K562 (cell line): ENCODE measurements around the gene SLC34A1. TPM values are rescaled to one million over a fixed set of nuclear protein-coding genes. Genes with fewer than 3 reads are reported as not detected.

Source experiments
- ATAC-seq: fragments of 200-7000 bp; cut with Tn5 transposase; 3 replicates; pipeline ENCODE4 v1.9.1; 2020; ENCODE audit warnings: moderate library complexity
- BruUV-seq: library from RNA; stranded (reverse); fragments of 400-500 nt; replicated peaks from 2 replicates; lab custom pipeline; 2021; lab: Mats Ljungman, UMichigan
- CTCF ChIA-PET: fragments of 300-600 bp; formaldehyde crosslinking; extraction: SDS; loops from one replicate; lab custom pipeline; 2021; ENCODE audit warnings: low intra/inter-chr PET ratio; lab: Yijun Ruan, JAX
- POLR2A ChIA-PET: fragments of 300-600, 350-650 bp; sonication (Branson Sonifier 250); formaldehyde crosslinking; extraction: SDS; loops from one replicate; lab custom pipeline; 2021; ENCODE audit warnings: antibody characterized with exemption, inconsistent platforms; lab: Yijun Ruan, JAX
- DNase-seq, 4 experiments: peaks; one replicate each; pipeline versions ENCODE4 v3.0.0 to v3.0.0-alpha.2; 2011 to 2018; ENCODE audit warnings: low spot score in 3 of 4, mixed read lengths in 3 of 4; ENCODE audit errors: extremely low read depth in 1 of 4
- FAIRE-seq: peaks from 2 replicates; lab custom pipeline; 2011; peaks lifted over from hg19 to GRCh38; lab: Jason Lieb, UNC
- H2AFZ ChIP-seq: 2 replicates; pipeline ENCODE4 v1.6.0; 2011; ENCODE audit warnings: low read depth, low read length, control low read depth, inconsistent platforms
- H3K27ac ChIP-seq: fragments of 200-600 bp; 3 replicates; pipeline ENCODE4 v1.8.0; 2011; ENCODE audit warnings: low read depth, mild to moderate bottlenecking, control low read depth, inconsistent platforms, low read length, moderate library complexity, mixed read lengths; ENCODE audit errors: extremely low read depth
- H3K27me3 ChIP-seq, 2 experiments: fragments of 300-600 bp in 1 of 2; 2 replicates in 1 of 2; 3 replicates in 1 of 2; pipeline versions ENCODE4 v1.6.0 to v1.8.0; 2011; ENCODE audit warnings: inconsistent platforms in 2 of 2, low read length in 2 of 2, mild to moderate bottlenecking in 1 of 2, mixed read lengths in 1 of 2, moderate library complexity in 1 of 2; ENCODE audit not compliant: control insufficient read depth in 2 of 2, insufficient read depth in 2 of 2
- H3K36me3 ChIP-seq: fragments of 300-600 bp; 3 replicates; pipeline ENCODE4 v1.8.0; 2011; ENCODE audit warnings: mild to moderate bottlenecking, low read length, inconsistent platforms; ENCODE audit not compliant: control insufficient read depth, insufficient read depth
- H3K4me1 ChIP-seq, 2 experiments: fragments of 200-600 bp in 1 of 2; replicated peaks in 1 of 2; 2 replicates in 1 of 2; 3 replicates in 1 of 2; pipeline versions ENCODE4 v1.5.1 to v1.8.0; 2011; ENCODE audit warnings: inconsistent platforms in 2 of 2, low read length in 2 of 2, mild to moderate bottlenecking in 1 of 2, mixed read lengths in 1 of 2, moderate library complexity in 1 of 2; ENCODE audit not compliant: control insufficient read depth in 2 of 2, insufficient read depth in 2 of 2
- H3K4me2 ChIP-seq: 2 replicates; pipeline ENCODE4 v1.6.1; 2011; ENCODE audit warnings: low read length, control low read depth, inconsistent platforms, mixed read lengths; ENCODE audit not compliant: insufficient read depth
- H3K4me3 ChIP-seq: fragments of 200-600 bp; sonication (generic), shearing (Covaris generic); 2 replicates; pipeline ENCODE4 v1.5.1; 2016; ENCODE audit warnings: control low read depth, inconsistent platforms
- H3K79me2 ChIP-seq: fragments of 200-600 bp; 3 replicates; pipeline ENCODE4 v1.8.0; 2011; ENCODE audit warnings: low read length, inconsistent platforms; ENCODE audit not compliant: control insufficient read depth, insufficient read depth
- H3K9ac ChIP-seq, 2 experiments: 2 replicates each; pipeline versions ENCODE4 v1.6.0 to v1.6.1; 2011; ENCODE audit warnings: low read depth in 2 of 2, low read length in 2 of 2, control low read depth in 1 of 2, inconsistent platforms in 1 of 2, mild to moderate bottlenecking in 1 of 2, mixed read lengths in 1 of 2; ENCODE audit not compliant: insufficient read depth in 1 of 2
- H3K9me1 ChIP-seq: one replicate; pipeline ENCODE4 v1.6.0; 2011; ENCODE audit warnings: inconsistent platforms, mild to moderate bottlenecking, low read length, moderate library complexity; ENCODE audit not compliant: control insufficient read depth, insufficient read depth
- H3K9me3 ChIP-seq: replicated peaks from 2 replicates; pipeline ENCODE4 v1.5.1; 2011; ENCODE audit warnings: low read depth, low read length, inconsistent platforms; ENCODE audit not compliant: control insufficient read depth, insufficient read depth
- H4K20me1 ChIP-seq: replicated peaks from 2 replicates; pipeline ENCODE4 v1.6.1; 2011; ENCODE audit warnings: low read length, inconsistent platforms, mixed read lengths; ENCODE audit not compliant: control insufficient read depth, insufficient read depth
- CBFB ChIP-seq: sonication (generic); formaldehyde crosslinking; IDR thresholded peaks from 2 replicates; pipeline ENCODE4 v1.4.0; 2020; ENCODE audit warnings: mild to moderate bottlenecking, missing genetic modification reagents
- CBX8 ChIP-seq: fragments of 200-600 bp; sonication (generic); IDR thresholded peaks from 2 replicates; pipeline ENCODE4 v1.6.1; 2012; ENCODE audit warnings: borderline replicate concordance, mixed run types, low read depth, mild to moderate bottlenecking, moderate library complexity, mixed read lengths, low read length, control low read depth, inconsistent platforms; ENCODE audit not compliant: poor library complexity, severe bottlenecking; ENCODE audit errors: extremely low read depth
- CHCHD3 ChIP-seq: fragments of 250-450 bp; sonication (Bioruptor Pico); IDR thresholded peaks from 2 replicates; pipeline ENCODE4 v2.1.2; 2022; ENCODE audit warnings: mild to moderate bottlenecking
- CHD1 ChIP-seq: fragments of 200-600 bp; sonication (generic); IDR thresholded peaks from one replicate; pipeline ENCODE4 v1.6.1; 2012; ENCODE audit warnings: mild to moderate bottlenecking, moderate library complexity, low read length, inconsistent platforms
- KDM2B ChIP-seq: fragments of 250-450 bp; sonication (Bioruptor Pico); IDR thresholded peaks from 2 replicates; pipeline ENCODE4 v1.8.0; 2021; ENCODE audit warnings: mild to moderate bottlenecking, moderate library complexity
- MYBL2 ChIP-seq, 2 experiments: fragments of 450-650 bp in 1 of 2; sonication (generic) in 1 of 2; formaldehyde crosslinking in 1 of 2; IDR thresholded peaks; 2 replicates each; pipeline versions ENCODE4 v1.6.1 to v1.8.1; 2017 to 2022; ENCODE audit warnings: borderline replicate concordance in 1 of 2, inconsistent platforms in 1 of 2, low read depth in 1 of 2, mild to moderate bottlenecking in 1 of 2, missing genetic modification reagents in 1 of 2, moderate library complexity in 1 of 2
- NBN ChIP-seq: fragments of 450-650 bp; IDR thresholded peaks from 2 replicates; pipeline ENCODE4 v1.6.1; 2016; ENCODE audit warnings: low read depth, mild to moderate bottlenecking
- NCOA1 ChIP-seq: fragments of 450-650 bp; IDR thresholded peaks from 2 replicates; pipeline ENCODE4 v1.6.1; 2016; ENCODE audit warnings: low read depth
- NFIC ChIP-seq: fragments of 450-650 bp; IDR thresholded peaks from 2 replicates; pipeline ENCODE4 v1.6.1; 2017; ENCODE audit warnings: mild to moderate bottlenecking, inconsistent platforms
- PHTF2 ChIP-seq: fragments of 250-450 bp; sonication (Bioruptor Pico); IDR thresholded peaks from 2 replicates; pipeline ENCODE4 v1.5.0; 2021; ENCODE audit warnings: mild to moderate bottlenecking
- SMAD2 ChIP-seq: fragments of 150-350 bp; IDR thresholded peaks from 2 replicates; pipeline ENCODE4 v1.6.1; 2014; ENCODE audit warnings: low read depth, mild to moderate bottlenecking, low read length
- SMARCB1 ChIP-seq: IDR thresholded peaks from 2 replicates; pipeline ENCODE4 v1.6.1; 2011; ENCODE audit warnings: improper control_type of control experiment, low read depth; ENCODE audit not compliant: insufficient read length
- SREBF2 ChIP-seq: sonication (generic); formaldehyde crosslinking; IDR thresholded peaks from 2 replicates; pipeline ENCODE4 v1.4.0; 2020; ENCODE audit warnings: mild to moderate bottlenecking, missing genetic modification reagents
- TBP ChIP-seq: optimal IDR thresholded peaks from 2 replicates; pipeline ENCODE3; 2011; ENCODE audit warnings: low read depth, low read length, improper control_type of control experiment
- ZBTB49 ChIP-seq: sonication (generic); formaldehyde crosslinking; IDR thresholded peaks from 2 replicates; pipeline ENCODE4 v1.8.0; 2022; ENCODE audit warnings: missing genetic modification reagents, mild to moderate bottlenecking, borderline replicate concordance
- ZKSCAN8 ChIP-seq: fragments of 200-800 bp; sonication (Bioruptor generic); IDR thresholded peaks from 2 replicates; pipeline ENCODE4 v1.6.1; 2016; ENCODE audit warnings: missing genetic modification characterization, missing compliant biosample characterization
- WGBS: fragments of 100-300 bp; shearing (Covaris generic); methylation state at CpG from one replicate; pipeline ENCODE4 v1.1.6; 2016; ENCODE audit warnings: low coverage, mixed read lengths; ENCODE audit not compliant: insufficient coverage; ENCODE audit errors: missing lambda C conversion rate; 5-methylcytosine and 5-hydroxymethylcytosine counted together
- in situ Hi-C: fragments of 300-500 bp; cut with MboI; formaldehyde crosslinking; loops from 4 replicates; pipeline ENCODE4 v1.15.0; 2018; ENCODE audit warnings: inconsistent platforms, mixed read lengths
- intact Hi-C: fragments of 100-400 bp; cut with micrococcal nuclease; formaldehyde crosslinking; loops from 2 replicates; pipeline ENCODE4 v1.14.2; 2022
- polyA plus RNA-seq, 8 experiments: library from polyadenylated mRNA; depleted of rRNA in 4 of 8; stranded (reverse) in 5 of 8; unstranded in 3 of 8; fragments of >200 nt; fragmentation: Nextera tagmentation in 2 of 8; fragmentation: Illumina TruSeq in 1 of 8; extraction: Ambion mirVana in 2 of 8; extraction: Trizol in 1 of 8; gene quantifications; 2 replicates each; pipeline versions ENCODE4 v1.2.1 to v1.2.3, GENCODE V29; 2011 to 2014; ENCODE audit warnings: inconsistent platforms in 1 of 8, missing spikeins in 1 of 8
- total RNA-seq, 7 experiments: library from RNA; depleted of rRNA in 6 of 7; stranded (reverse); fragments of >200 nt in 6 of 7; fragmentation: Illumina TruSeq in 2 of 7; extraction: Trizol in 2 of 7; gene quantifications; 2 replicates each; pipeline versions ENCODE4 v1.2.1 to v1.2.3, GENCODE V29; 2011 to 2021; ENCODE audit warnings: low replicate concordance in 1 of 7

Gene SLC34A1
- total and polyA plus RNA-seq, 9 of the 15 experiments (the other 6 are each of a cell fraction or from before 2014, with no cell fraction given), result not detected

- Histone ChIP-seq H3K36me3 (peaks cover 30% of the 10 kb centered on the region), H3K9me3 (0 out of 2 replicates have a peak, but pooled peaks cover 3% of the 10 kb centered on the region), H4K20me1 (no peaks in the 10 kb centered on the region), H3K4me3 (peak within 1 kb of the TSS; percentile 81), H3K4me1 (peaks cover 17 to 24% of the 10 kb centered on the region in 2 experiments; a peak in 4 of 5 replicates), H3K4me2 (peak within 1 kb of the TSS; percentile 96), H3K27ac (peak within 1 kb of the TSS; percentile 95), H3K27me3 (no peaks in the 10 kb centered on the region), H3K9ac (peak within 1 kb of the TSS; percentile 95 to 97), H3K79me2 (peaks cover 49% of the 10 kb centered on the region), H2AFZ (peak within 1 kb of the TSS; percentile 96), H3K9me1 (no peaks in the 10 kb centered on the region)
- TSS peak; percentile 97 for BruUV-seq
- ChIA-PET CTCF (interaction anchor here (0.5 to 0.6 kb wide), 2 partner anchors 105 to 192 kb away, joined by 3 read pairs; no protein-coding TSS in a partner anchor), POLR2A (interaction anchor here (0.6 to 3.4 kb wide), 18 partner anchors 9 to 213 kb away, joined by 3 to 18 read pairs (median 4); partner anchors contain the start of genes PRELID1 and RAB24)
- WGBS, result 8% methylated on average over 52 of the region's 55 CpGs
- FAIRE-seq (peak; percentile 90), ATAC-seq (peak; percentile 99), DNase-seq (peak; percentile 93 to 96 (median 95))
- intact Hi-C loops (no loop called here), in situ Hi-C loops (no loop called here)
- peak; percentile 88 for TF ChIP-seq NBN
- no peak for TF ChIP-seq CBX8
- no peak for TF ChIP-seq CHCHD3 (CRISPR knock-in tag)
- TF ChIP-seq CHD1, result no peak
- peak; percentile 99 for TF ChIP-seq NCOA1
- TF ChIP-seq MYBL2 (IDR thresholded peaks at IDR 0.05; ENCODE audit: low read depth), result no peak; the same call in 1 of the 2 replicates
- TF ChIP-seq MYBL2 (CRISPR knock-in tag; IDR thresholded peaks at IDR 0.05; ENCODE audit: borderline replicate concordance), result no peak
- no peak for TF ChIP-seq KDM2B (CRISPR knock-in tag)
- no peak for TF ChIP-seq CBFB (CRISPR knock-in tag)
- peak; percentile 49 for TF ChIP-seq NFIC
- no peak for TF ChIP-seq SREBF2 (CRISPR knock-in tag)
- TF ChIP-seq SMARCB1, result no peak
- no peak for TF ChIP-seq ZKSCAN8 (CRISPR knock-in tag)
- TF ChIP-seq SMAD2, result no peak
- peak; percentile 81 for TF ChIP-seq TBP
- TF ChIP-seq PHTF2 (CRISPR knock-in tag), result no peak
- 0 out of 2 replicates have a peak, but pooled peaks have one; percentile 57 for TF ChIP-seq ZBTB49 (CRISPR knock-in tag)
These were observed 32.6 kb upstream of the SLC34A1 start, which contains the start of gene LMAN2 for GRCh38 chr5:177351392-177352329. TSS of gene LMAN2 (minus strand) at chr5:177351668. CDS start at chr5:177351647, 21 bp downstream.
